Right forelimb (tissue), 1 donor: Measurements from ENCODE around the gene PAFAH1B2.
"Not testable (repeated sequence)": the region's sequence is repeated elsewhere in the genome, so short reads cannot be mapped to it uniquely, and the experiment has no call there.

ENCODE experiments used
- DNase-seq: peaks from one replicate; pipeline ENCODE4 v3.0.0-alpha.2; 2018

PAFAH1B2 gene

GRCh38 chr11:117175781-117176180 is 31.7 kb downstream of the PAFAH1B2 start:
- no peak for DNase-seq

- DNase-seq, result no peak
These were observed 32.1 kb downstream of the PAFAH1B2 start for GRCh38 chr11:117176186-117176585.

GRCh38 chr11:117177534-117178209 is 33.6 kb downstream of the PAFAH1B2 start:
- no peak for DNase-seq

- DNase-seq, result peak; percentile 95
These were observed 34.3 kb downstream of the PAFAH1B2 start, which contains the start of gene SIDT2 for GRCh38 chr11:117178210-117179034. Gene SIDT2, plus strand, starts transcription at chr11:117178743. Its CDS starts 521 bp downstream, at chr11:117179264.

GRCh38 chr11:117179048-117179999 is 35.2 kb downstream of the PAFAH1B2 start:
- no peak for DNase-seq

- DNase-seq, result no peak
These were observed 35.9 kb downstream of the PAFAH1B2 start for GRCh38 chr11:117180020-117180419.

- no peak for DNase-seq
These were observed 36.8 kb downstream of the PAFAH1B2 start for GRCh38 chr11:117180661-117181585.

GRCh38 chr11:117181586-117182550 is 37.8 kb downstream of the PAFAH1B2 start:
- no peak for DNase-seq

GRCh38 chr11:117182551-117182935 is 38.5 kb downstream of the PAFAH1B2 start:
- no peak for DNase-seq

- DNase-seq, result not testable (repeated sequence)
These were observed 39.1 kb downstream of the PAFAH1B2 start for GRCh38 chr11:117183178-117183577.

- DNase-seq, result no peak
These were observed 39.8 kb downstream of the PAFAH1B2 start for GRCh38 chr11:117183724-117184349.

GRCh38 chr11:117185736-117186430 is 41.8 kb downstream of the PAFAH1B2 start:
- DNase-seq, result no peak

- DNase-seq, result no peak
These were observed 42.3 kb downstream of the PAFAH1B2 start for GRCh38 chr11:117186431-117186761.

- DNase-seq, result no peak
These were observed 42.9 kb downstream of the PAFAH1B2 start for GRCh38 chr11:117187007-117187406.

GRCh38 chr11:117187428-117187798 is 43.3 kb downstream of the PAFAH1B2 start:
- no peak for DNase-seq

GRCh38 chr11:117187799-117188481 is 43.9 kb downstream of the PAFAH1B2 start:
- peak; percentile 26 for DNase-seq

GRCh38 chr11:117188620-117189081 is 44.6 kb downstream of the PAFAH1B2 start:
- peak; percentile 31 for DNase-seq

- peak; percentile 34 for DNase-seq
These were observed 45.3 kb downstream of the PAFAH1B2 start for GRCh38 chr11:117189191-117189940.
